HG03039 (cell line): Measurements from ENCODE around the gene RIPOR2.
"Not testable (repeated sequence)": the region's sequence is repeated elsewhere in the genome, so short reads cannot be mapped to it uniquely, and the experiment has no call there.

ENCODE experiments used
- ATAC-seq: cut with Tn5 transposase; IDR thresholded peaks from one replicate; pipeline ENCODE4 v1.9.1; 2021; ENCODE audit warnings: mild to moderate bottlenecking, moderate library complexity; ENCODE audit not compliant: unreplicated experiment

RIPOR2 gene

DNA sequence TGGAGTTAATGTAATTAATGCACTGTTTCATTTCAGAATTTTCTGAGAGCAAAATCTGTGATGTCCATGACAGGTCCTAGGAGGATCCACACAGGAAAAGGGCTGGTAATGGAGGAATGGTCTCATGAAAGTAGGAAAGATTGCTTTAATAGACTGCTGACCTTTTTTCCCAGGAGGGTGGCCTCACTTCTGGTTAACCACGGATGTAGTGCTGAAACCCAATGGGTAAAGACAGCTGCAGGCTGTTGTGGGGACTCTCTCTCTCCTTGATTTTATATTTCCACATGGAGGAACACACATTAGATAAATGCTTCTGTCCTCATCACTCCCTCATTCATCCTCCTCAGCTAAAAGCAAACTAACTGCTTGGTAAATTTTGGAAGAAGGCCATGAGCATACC, 23.6 kb upstream of the RIPOR2 start:
- no peak for ATAC-seq

DNA sequence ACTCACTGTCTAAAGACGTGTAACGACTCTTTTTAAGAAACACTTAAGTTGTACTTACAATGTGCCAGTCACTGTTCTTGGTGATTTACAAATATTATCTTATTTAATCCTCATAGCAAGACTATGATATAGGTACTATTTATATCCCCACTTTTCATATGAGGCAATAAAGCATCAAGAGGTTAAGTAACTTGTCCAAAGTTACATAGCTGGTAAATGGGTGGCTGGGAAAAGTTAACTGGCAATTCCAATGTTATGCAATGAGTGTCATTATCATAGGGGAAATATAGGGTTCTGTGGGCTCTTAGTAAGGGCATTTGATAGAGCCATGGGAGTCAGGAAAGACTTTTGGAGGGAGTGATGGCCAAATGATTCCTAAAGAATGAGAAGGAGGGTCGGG, 21.4 kb upstream of the RIPOR2 start:
- ATAC-seq, result no peak

DNA sequence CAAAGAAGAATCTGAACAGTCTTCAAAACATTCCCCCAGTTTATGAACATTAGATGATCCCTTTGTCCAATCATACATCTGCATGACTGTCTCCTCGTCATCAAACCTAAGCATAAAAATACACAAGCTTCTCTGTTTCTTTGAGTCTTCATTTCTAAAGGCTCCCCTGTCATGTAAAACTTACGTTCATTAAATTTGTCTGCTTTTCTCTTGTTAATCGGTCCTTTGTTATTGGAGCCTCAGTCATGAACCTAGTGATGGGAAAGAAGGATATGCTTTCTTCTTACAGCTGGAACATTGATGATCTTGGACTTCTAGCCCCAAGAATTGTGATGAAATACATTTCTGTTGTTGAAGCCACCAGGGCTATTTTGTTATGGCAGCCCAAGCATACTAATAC, 18.0 kb upstream of the RIPOR2 start:
- no peak for ATAC-seq

DNA sequence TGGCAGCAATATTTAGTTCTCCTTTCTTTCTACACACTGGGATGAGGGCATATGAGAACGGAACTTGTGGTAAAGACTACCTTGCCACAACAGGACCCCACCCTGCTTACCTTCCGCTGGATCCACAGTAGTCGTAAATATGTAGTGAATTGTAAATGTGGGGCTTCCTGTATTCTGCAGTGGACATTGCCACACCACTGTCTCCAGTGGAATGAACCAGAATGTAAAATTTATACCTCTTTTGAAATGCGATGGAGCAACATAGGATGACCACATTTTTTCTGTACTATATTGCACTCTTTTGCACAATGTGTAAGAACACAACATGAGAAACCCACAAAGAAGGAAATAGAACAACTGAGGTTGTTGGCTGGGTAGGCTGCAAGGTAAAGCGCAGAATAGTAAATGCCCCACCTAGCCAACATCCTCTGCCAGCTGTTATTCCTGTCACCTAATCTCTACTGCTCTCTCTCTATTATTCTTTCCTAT, 16.1 kb upstream of the RIPOR2 start:
- no peak for ATAC-seq

DNA sequence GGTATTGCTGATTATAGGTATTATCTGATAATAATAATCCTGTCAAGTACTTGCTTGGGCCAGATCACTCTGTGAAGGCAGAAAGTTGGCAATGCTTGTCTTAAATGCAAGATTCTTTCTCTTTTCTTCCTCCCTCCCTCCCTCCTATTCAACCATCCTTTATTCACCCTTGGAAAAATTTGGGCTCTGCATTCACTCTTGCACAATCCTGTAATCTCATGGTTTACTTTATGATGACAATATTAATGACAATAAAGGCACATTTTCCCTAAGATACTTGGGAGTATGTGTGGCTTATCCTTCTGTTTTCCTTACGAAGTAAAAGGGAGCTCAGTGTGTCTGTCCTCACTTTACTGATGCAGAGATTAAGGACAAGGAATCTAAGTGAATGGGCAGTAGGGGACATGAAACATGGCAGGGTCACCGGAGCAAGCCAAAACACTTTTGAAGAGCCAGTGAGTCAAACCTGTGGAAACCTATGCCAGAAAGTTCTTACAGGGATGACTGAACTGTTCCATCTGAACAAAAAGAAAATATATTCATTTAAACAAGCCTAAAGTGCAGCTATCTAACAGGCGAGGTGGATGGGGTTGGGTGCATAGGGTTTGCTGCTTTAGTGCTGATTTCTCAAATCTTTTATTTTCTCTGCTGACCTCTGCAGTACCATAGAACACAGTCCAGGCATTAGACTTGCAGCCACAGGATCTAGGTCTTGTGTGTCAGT, 14.6 kb upstream of the RIPOR2 start:
- ATAC-seq, result no peak

DNA sequence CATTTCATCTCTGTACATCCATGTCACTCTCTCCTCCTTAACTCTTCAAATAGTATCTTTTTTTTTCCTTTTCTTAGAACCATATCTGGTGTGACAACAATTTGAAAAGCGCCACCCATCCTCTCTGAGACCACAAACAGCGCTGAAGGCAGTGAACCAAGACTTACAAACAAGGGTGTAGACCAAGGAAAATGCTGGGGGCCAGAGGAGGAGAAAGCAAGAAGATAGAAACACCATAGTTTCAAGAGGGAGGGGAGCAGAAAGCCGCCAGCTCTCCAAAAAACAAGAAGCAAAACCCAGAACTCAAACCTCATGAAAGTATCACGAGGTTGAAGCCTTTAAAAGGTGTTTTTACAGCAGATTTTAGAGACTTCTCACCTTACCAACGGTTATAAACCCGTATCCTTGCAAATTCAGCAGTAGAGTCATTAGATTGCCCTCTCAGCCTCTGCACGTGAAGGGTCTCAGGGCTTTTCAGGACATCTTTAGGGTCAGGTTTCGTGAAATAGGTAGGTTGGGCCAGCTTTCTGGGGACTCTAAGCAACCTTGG, 13.3 kb upstream of the RIPOR2 start:
- peak; percentile 92 for ATAC-seq

DNA sequence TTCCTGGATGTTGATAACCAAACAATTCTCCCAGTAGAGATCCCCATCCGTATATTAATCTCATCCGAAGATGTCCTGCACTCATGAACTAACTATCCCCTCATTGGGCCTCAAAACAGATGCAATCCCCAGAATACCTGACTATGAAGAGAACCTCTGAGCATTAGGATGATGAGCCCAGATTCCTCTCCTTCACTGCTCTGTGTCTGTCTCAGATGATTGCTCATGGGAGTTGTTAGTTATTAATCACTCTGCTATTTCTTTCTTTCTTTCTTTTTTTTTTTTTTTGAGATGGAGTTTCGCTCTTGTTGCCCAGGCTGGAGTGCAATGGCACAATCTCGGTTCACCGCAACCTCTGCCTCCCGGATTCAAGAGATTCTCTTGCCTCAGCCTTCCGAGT, 12.5 kb upstream of the RIPOR2 start:
- not testable (repeated sequence) for ATAC-seq

DNA sequence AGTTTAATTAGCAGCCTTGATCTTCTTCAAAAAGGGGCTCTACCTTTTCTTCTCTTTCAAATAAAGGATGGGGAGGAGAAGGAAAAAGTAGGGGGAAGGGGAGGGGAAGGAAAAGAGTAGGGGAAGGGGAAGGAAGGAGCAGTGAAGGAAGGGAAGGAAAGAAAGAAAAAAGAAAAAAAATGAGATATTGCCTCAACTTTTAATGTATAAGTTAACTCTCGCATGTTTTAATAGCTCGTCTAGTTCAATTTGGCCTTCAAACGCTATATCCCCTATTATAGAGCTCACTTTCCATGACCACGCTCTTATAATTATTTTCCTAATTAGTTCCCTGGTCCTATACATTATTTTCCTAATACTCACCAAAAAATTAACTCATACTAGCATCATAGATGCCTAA, 11.9 kb upstream of the RIPOR2 start:
- no peak for ATAC-seq

DNA sequence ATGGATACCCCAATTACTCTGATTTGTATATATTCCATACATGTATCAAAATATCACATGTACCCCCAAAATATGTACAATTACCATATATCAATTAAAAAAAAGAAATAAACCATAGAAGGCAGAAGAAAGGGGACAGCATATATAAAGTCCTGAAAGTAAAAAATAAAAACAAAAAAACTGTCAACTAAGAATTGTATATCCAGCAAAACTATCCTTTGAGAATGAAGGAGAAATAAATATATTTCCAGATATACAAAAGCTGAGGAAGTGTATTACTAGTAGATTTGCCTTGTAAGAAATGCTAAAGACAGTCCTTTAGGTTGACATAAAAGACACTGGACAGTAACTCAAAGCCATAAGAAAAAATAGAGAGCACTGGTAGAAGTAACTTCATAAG, 9.3 kb upstream of the RIPOR2 start:
- no peak for ATAC-seq

DNA sequence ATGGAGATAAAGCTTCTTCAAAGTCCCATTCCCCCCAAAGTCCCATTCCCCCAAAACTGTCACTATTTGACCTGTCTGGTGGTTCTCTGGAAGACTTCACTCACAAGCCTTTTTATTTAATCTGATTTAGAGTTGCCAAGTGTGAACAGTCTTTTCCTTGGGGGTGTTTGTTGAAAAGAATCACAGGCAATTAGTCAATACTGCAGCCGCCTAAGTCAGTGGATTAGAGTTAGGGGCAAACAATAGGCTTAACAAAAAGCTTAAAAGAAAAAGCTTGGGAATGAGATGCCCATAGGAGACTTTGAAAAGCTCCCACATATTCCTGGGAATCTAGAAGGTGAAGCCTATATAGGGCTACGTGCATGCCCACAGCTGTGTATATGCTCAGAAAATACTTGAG, 8.0 kb upstream of the RIPOR2 start:
- ATAC-seq, result no peak

DNA sequence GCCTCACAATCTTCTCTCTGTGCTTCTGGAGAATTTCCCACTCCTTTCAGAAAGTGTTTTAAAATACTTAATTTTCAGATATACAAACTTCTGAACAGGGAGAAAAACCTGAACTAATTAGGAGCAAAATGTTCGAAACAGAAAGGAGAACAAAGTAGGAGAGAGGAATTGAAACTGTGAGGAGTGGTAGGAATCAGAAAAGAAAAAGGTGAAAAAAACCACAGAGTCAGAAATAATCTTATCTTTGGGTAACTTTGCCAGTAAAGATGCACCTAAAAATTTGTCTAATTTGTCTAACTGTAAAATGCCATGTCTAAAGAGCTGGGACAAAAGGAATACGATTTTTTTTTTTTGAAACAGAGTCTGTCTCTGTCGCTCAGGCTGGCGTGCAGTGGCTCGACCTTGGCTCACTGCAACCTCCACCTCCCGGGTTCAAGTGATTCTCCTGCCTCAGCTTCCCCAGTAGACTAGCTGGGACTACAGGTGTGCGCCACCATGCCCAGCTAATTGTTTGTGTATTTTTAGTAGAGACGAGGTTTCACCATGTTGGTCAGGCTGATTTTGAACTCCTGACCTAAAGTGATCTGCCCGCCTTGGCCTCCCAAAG, 4.7 kb upstream of the RIPOR2 start:
- ATAC-seq, result no peak

DNA sequence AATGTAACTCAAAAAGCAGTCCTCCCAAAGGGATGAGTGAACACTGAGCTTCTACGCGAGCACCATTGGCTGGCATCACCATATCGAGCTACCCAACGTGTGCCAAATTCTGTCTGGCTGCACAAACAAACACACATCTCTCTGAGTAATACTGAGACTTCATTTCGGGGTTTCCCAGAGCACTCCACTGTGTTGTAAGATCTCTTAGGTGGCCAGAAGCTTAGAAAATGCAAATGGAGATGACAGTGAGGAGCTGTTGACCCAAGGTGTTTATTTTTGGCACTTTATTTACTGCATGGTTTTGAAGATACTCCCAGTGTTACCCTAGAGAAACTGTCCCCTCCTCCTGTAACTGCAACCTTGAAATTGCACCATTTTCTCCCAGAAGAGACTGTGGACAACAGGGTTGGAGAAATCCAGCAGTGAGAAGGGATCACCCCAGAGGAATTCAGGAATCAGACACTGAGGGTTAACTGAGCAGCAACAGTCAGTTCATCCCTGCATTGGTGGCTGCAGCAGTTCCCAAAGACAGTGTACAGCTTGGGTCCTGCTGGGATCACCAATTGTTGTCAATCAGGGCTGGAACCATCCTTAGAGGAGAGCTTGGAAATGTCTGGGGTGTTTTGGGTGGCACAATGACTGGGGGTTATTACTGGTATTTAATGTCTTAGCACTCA, 1.0 kb upstream of the RIPOR2 start:
- peak; percentile 60 for ATAC-seq

DNA sequence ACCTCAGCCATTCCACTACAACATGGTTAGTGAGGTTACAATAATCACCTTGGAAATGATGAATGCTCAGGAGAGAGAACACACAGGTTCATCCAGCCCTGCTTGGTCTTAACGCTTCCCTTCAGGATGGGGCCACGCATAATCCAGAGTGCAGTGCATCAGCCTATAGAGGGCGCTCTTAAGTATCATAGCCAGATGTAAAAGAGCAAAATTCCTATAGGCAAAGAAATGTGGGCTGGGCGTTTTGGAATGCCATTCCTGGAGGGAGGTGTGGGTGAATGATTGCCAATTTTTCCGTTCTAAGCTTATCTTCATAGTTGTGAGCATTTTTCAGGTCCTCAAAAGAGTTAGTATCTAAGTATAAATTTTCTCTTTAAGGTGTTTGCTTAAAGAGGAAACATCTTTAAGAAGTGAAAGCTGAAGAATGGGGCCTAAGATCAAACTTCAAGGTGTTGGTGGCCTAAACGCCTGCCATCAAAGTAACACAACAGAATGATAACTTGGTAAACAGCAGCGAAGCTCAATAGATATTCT, 1.8 kb downstream of the RIPOR2 start:
- ATAC-seq, result no peak

DNA sequence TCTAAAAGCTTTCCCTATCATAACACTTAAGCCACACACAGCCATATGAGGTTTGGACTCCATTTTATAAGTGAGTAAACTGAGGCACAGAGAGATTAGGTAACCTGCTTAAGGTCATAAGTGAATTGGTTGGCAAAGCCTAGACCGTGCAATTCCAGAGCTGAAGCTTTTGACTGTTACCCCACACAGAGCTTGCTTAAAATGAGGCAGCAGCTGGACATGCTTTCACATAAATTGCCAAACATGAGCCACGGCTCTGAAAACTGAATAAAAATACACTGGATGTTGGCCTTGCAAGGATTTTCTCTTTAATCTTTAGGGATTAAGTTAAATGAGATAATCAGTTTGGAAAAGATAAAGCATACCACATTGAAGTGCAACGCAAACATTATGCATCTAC, 2.5 kb downstream of the RIPOR2 start:
- ATAC-seq, result no peak

DNA sequence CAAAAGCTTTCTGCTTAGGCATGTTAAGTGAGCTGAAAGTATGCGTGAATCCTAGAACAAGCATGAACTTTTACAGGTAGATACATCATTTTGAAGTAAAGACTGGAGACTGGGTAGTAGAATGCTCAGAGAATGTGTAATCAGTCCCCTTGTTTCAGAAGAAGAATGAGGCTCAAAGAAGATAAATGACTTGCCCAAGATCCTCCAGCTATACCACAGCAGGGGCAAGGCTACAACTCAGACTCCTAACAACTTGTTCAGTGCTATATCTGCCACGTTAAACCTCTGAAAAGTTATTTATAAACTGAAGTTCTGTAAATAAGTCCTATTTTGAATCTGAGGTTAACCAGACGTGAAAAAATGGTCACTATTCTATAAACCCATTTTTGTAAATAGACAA, 2.9 kb downstream of the RIPOR2 start:
- ATAC-seq, result no peak

DNA sequence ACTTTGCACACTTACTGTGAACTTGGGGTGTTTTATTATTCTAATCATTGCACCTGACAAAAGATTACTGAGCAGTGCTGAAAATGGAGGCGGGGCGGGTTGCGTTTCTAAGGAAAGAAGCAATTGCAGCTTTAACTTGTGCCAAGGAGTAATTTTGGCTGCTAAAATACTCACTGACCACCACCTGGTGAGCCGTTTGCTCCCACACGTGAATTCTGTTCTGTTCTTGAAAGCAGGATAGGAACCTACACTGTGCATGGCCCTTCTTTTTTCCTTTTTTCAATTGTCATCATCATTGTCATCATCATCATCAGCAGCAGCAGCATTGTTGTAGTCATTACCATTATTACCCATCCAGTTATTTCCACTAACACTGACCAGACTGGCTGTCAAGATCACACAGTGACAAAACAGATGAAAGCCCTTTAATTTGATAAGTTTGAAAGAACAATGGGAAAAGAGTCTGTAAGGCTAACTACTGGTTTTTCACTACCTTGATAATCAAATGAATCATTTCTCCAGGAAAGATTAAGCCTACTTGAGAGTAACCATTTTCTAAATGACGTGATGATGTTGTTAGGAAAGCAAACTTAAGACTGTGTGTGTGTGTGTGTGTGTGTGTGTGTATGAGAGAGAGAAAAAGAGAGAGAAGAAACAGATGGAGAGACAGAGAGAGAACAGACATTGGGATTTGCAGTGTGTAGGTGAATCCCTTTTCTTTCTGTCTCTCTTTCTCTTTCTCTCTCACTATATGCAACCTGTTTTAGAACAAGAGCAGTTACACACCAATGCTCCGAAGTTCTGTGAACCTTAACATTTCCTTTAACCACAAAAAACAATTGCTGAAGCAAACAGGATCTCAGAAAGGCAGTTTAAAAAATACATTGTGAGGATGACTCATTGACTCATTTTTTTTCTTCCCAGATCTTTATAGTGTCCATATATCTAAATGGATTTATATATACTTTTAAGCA, 3.8 kb downstream of the RIPOR2 start:
- no peak for ATAC-seq

DNA sequence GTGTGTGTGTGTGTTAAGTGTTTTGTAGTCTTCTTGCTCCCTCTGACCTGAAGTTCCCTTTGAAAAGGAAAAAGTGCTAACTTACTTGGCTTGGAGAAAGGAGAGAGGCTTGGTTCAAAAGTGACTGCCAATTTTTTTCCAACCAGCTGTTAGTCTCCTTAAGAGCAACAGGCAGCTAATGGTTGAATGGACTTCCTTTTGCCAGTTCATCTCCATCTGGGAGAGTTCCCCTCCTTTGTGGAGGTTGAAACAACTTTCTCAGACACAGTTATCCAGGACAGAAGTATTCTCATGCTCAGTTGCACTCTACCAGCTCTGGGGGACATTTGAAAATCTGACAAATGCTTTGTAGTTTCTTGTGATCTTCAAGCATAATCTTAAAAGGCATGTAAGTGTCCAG, 4.5 kb downstream of the RIPOR2 start:
- no peak for ATAC-seq

DNA sequence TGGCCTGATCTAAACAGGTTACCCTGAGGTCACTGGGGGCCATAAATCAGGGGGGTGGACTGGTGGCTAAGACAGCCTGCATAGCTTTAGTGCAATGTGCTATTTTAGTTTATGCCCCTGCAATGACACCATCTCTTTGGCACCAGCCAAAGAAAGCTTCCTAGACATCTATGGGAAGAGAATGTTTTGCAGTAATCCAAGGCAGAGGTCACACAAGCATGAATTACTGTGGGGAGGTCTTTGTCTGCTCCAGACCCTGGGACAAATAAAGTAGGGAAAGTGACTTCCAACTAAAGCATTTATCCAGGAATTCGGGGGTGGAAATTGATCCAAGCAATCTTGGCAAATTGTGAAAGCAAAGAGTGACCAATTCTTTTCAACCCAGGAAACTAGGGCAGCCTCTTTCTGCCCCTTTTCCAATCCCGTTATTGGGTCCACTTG, 5.3 kb downstream of the RIPOR2 start:
- ATAC-seq, result no peak

DNA sequence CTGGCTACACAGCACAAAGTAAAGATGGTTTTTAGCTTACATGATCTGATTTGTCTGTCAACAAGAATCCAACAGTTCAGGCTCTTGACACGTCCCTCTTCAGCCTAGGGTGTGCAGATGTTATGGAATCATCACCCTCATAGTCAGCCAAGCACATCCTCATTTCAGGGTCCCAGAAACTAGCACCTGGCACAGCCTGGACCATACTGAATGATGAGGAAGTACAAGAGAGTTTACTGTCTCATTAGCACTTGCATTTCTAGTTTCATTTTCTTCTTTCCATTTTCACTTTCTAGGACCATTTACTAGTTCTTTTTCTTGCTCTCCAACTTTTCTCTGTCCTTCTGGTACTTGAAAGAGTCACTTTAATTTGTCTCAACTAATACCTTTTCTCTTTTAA, 6.5 kb downstream of the RIPOR2 start:
- no peak for ATAC-seq

DNA sequence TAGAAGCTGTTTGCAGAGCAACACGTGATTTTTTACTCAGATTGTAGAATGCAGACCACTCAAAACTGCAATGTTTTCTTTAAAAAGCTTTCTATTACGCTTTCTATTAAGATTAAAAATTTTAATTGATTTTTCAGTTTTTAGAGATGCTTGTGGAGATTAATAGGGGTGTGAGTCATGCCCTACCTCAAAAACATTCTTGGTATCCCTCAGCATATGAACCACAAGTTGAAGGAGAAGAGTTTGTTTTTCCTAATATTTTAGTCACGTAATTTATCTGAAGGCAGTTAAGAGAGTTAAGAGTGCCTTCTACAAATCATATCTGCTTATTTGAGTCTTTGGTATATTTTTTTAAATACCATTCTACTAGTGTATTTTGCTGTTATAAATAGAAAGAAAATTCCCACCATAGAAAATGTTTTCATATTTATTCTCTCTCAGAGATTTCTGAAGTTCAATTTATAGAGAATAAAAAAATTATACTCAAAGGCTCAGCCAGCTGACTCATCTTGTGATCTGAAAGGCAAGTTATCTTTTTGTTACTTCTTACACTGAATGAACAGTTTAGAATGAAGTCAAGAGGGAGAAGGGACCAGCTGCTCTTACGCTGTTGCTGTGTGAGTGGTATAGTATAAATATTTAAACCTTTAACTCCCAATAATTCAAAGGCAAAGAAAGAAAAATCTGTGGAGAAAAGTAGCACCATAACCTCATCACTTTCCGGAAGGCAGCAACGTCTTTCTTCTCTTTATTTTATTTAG, 7.6 kb downstream of the RIPOR2 start:
- ATAC-seq, result no peak
